Mesothelial cell of epicardium (in vitro differentiated cells): ENCODE measurements around the gene SYT8. TPM values are rescaled to one million over a fixed set of nuclear protein-coding genes. Genes with fewer than 3 reads are reported as not detected.

Experiments used
- DNase-seq, 2 experiments: peaks; one replicate each; pipeline ENCODE4 v3.0.0; 2021; ENCODE audit warnings: low spot score in 2 of 2; ENCODE audit not compliant: unreplicated experiment in 2 of 2
- H3K27ac Mint-ChIP-seq: 2 replicates; pipeline ENCODE4 v1.8.0; 2021; ENCODE audit warnings: mixed read lengths
- H3K27me3 Mint-ChIP-seq: 2 replicates; pipeline ENCODE4 v1.8.0; 2021; ENCODE audit warnings: low read depth, mixed read lengths
- H3K36me3 Mint-ChIP-seq: 2 replicates; pipeline ENCODE4 v1.8.0; 2021; ENCODE audit warnings: mixed read lengths
- H3K4me1 Mint-ChIP-seq: 2 replicates; pipeline ENCODE4 v1.8.0; 2021; ENCODE audit warnings: mixed read lengths
- H3K4me3 Mint-ChIP-seq: 2 replicates; pipeline ENCODE4 v1.8.0; 2021; ENCODE audit warnings: mild to moderate bottlenecking, moderate library complexity, mixed read lengths
- H3K9me3 Mint-ChIP-seq: 2 replicates; pipeline ENCODE4 v1.8.0; 2021; ENCODE audit warnings: mixed read lengths
- CTCF ChIP-seq: fragments of 200-600 bp; sonication (generic); IDR thresholded peaks from one replicate; pipeline ENCODE4 v1.5.0; 2021; ENCODE audit warnings: antibody characterized with exemption; ENCODE audit not compliant: unreplicated experiment
- total RNA-seq: library from RNA; stranded (reverse); gene quantifications from 3 replicates; pipeline ENCODE4 v1.2.1, GENCODE V29; 2021

SYT8 gene
- total RNA-seq, 1 donor from 2014 or later: 2.1 TPM

GRCh38 chr11:1820463-1821325 is 14.1 kb upstream of the SYT8 start:
- Mint-ChIP-seq H3K9me3 (peaks cover 13% of the 10 kb centered on the region), H3K27ac (peak overlapping the region; percentile 75), H3K27me3 (no peaks in the 10 kb centered on the region), H3K36me3 (peaks cover 2% of the 10 kb centered on the region), H3K4me3 (no peak overlapping the region), H3K4me1 (peaks cover 14% of the 10 kb centered on the region)
- DNase-seq: no peak
- TF ChIP-seq CTCF: no peak

- Mint-ChIP-seq H3K4me1 (peaks cover 16% of the 10 kb centered on the region), H3K27me3 (no peaks in the 10 kb centered on the region), H3K9me3 (peaks cover 13% of the 10 kb centered on the region), H3K36me3 (peaks cover 2% of the 10 kb centered on the region), H3K27ac (no peak overlapping the region), H3K4me3 (no peak overlapping the region)
- no peak for DNase-seq
- no peak for TF ChIP-seq CTCF
Observed at GRCh38 chr11:1821562-1821961, 13.2 kb upstream of the SYT8 start.

GRCh38 chr11:1822648-1823375 is 12.0 kb upstream of the SYT8 start:
- no peak for DNase-seq
- Mint-ChIP-seq H3K36me3 (no peaks in the 10 kb centered on the region), H3K27ac (no peak overlapping the region), H3K27me3 (no peaks in the 10 kb centered on the region), H3K4me3 (no peak overlapping the region), H3K9me3 (peaks cover 7% of the 10 kb centered on the region), H3K4me1 (peaks cover 26% of the 10 kb centered on the region)
- no peak for TF ChIP-seq CTCF

- Mint-ChIP-seq H3K27ac (no peak overlapping the region), H3K27me3 (no peaks in the 10 kb centered on the region), H3K9me3 (peaks cover 4% of the 10 kb centered on the region), H3K4me3 (no peak overlapping the region), H3K36me3 (no peaks in the 10 kb centered on the region), H3K4me1 (peaks cover 34% of the 10 kb centered on the region)
- TF ChIP-seq CTCF: no peak
- DNase-seq: no peak
Observed at GRCh38 chr11:1823376-1824220, 11.2 kb upstream of the SYT8 start.

GRCh38 chr11:1824221-1825038 is 10.4 kb upstream of the SYT8 start:
- no peak for DNase-seq
- Mint-ChIP-seq H3K27ac (no peak overlapping the region), H3K27me3 (no peaks in the 10 kb centered on the region)

More at GRCh38 chr11:1824221-1825038, 10.4 kb upstream of the SYT8 start:
- H3K9me3 Mint-ChIP-seq: peaks cover 3% of the 10 kb centered on the region
- no peak overlapping the region for H3K4me3 Mint-ChIP-seq
- TF ChIP-seq CTCF: no peak
- H3K36me3 Mint-ChIP-seq: no peaks in the 10 kb centered on the region
- peaks cover 40% of the 10 kb centered on the region for H3K4me1 Mint-ChIP-seq
